ENCODE measurements around the gene PRPS2. TPM values are rescaled to one million over a fixed set of nuclear protein-coding genes. Genes with fewer than 3 reads are reported as not detected.
A peak's percentile ranks its signal among the peaks of the same experiment; 100 is the strongest.

The PRPS2 gene
- total RNA-seq, 1 donor from 2014 or later: 25.5 TPM

- Histone ChIP-seq H3K4me1 (no peaks in the 10 kb centered on the region), H3K4me3 (no peak overlapping the region), H3K36me3 (no peaks in the 10 kb centered on the region), H3K27me3 (no peaks in the 10 kb centered on the region), H3K9me3 (no peaks in the 10 kb centered on the region), H3K27ac (no peak overlapping the region)
- intact Hi-C loops (cut with DNase I): no loop called here
- no peak for TF ChIP-seq CTCF (IDR thresholded peaks at IDR 0.05)
- ATAC-seq: no peak
- no peak for DNase-seq
Measured at GRCh38 chrX:12779534-12779933, 11.7 kb upstream of the PRPS2 start.

GRCh38 chrX:12788645-12789044 is 2.6 kb upstream of the PRPS2 start:
- intact Hi-C loops (cut with DNase I): no loop called here
- no peak for TF ChIP-seq CTCF (IDR thresholded peaks at IDR 0.05)
- H3K4me1 ChIP-seq: no peaks in the 10 kb centered on the region
- DNase-seq (no peak), ATAC-seq (no peak)
- H3K4me3 ChIP-seq: no peak overlapping the region
- H3K27me3 ChIP-seq: no peaks in the 10 kb centered on the region
- H3K27ac ChIP-seq: no peak overlapping the region
- H3K9me3 ChIP-seq: no peaks in the 10 kb centered on the region
- H3K36me3 ChIP-seq: no peaks in the 10 kb centered on the region

GRCh38 chrX:12789976-12790375 is 1.2 kb upstream of the PRPS2 start:
- no peak for TF ChIP-seq CTCF (IDR thresholded peaks at IDR 0.05)
- intact Hi-C loops (cut with DNase I): no loop called here
- H3K27me3 ChIP-seq: no peaks in the 10 kb centered on the region
- DNase-seq (no peak), ATAC-seq (no peak)
- H3K27ac ChIP-seq: no peak overlapping the region
- H3K36me3 ChIP-seq: no peaks in the 10 kb centered on the region
- no peak overlapping the region for H3K4me3 ChIP-seq
- H3K9me3 ChIP-seq: no peaks in the 10 kb centered on the region
- no peaks in the 10 kb centered on the region for H3K4me1 ChIP-seq

GRCh38 chrX:12790885-12791256 is 341 bp upstream of the PRPS2 start:
- Histone ChIP-seq H3K9me3 (no peaks in the 10 kb centered on the region), H3K27ac (no peak overlapping the region)
- peak; percentile 34 for ATAC-seq

GRCh38 chrX:12792711-12793110 is 1.5 kb downstream of the PRPS2 start:
- no peaks in the 10 kb centered on the region for H3K27me3 ChIP-seq
- intact Hi-C loops (cut with DNase I): no loop called here
- H3K36me3 ChIP-seq: no peaks in the 10 kb centered on the region
- H3K27ac ChIP-seq: no peak overlapping the region
- no peaks in the 10 kb centered on the region for H3K9me3 ChIP-seq
- no peak overlapping the region for H3K4me3 ChIP-seq
- no peak for DNase-seq
- no peak for TF ChIP-seq CTCF (IDR thresholded peaks at IDR 0.05)
- no peak for ATAC-seq
- no peaks in the 10 kb centered on the region for H3K4me1 ChIP-seq

More at GRCh38 chrX:12790885-12791256, 341 bp upstream of the PRPS2 start:
- DNase-seq: no peak
- no peaks in the 10 kb centered on the region for H3K4me1 ChIP-seq
- no peaks in the 10 kb centered on the region for H3K36me3 ChIP-seq
- intact Hi-C loops (cut with DNase I): no loop called here
- no peaks in the 10 kb centered on the region for H3K27me3 ChIP-seq
- H3K4me3 ChIP-seq: peak overlapping the region; percentile 59
- no peak for TF ChIP-seq CTCF (IDR thresholded peaks at IDR 0.05)

- Histone ChIP-seq H3K9me3 (no peaks in the 10 kb centered on the region), H3K4me1 (no peaks in the 10 kb centered on the region), H3K4me3 (no peak overlapping the region), H3K27ac (no peak overlapping the region), H3K36me3 (no peaks in the 10 kb centered on the region), H3K27me3 (no peaks in the 10 kb centered on the region)
- DNase-seq (no peak), ATAC-seq (no peak)
- no peak for TF ChIP-seq CTCF (IDR thresholded peaks at IDR 0.05)
- intact Hi-C loops (cut with DNase I): no loop called here
Measured at GRCh38 chrX:12794654-12795053, 3.4 kb downstream of the PRPS2 start.
